GM23338 (cell line): Measurements from ENCODE around the gene ZNF638. TPM values are rescaled to one million over a fixed set of nuclear protein-coding genes. Genes with fewer than 3 reads are reported as not detected.

Experiments used
- ATAC-seq: fragments of 200-7000 bp; cut with Tn5 transposase; 3 replicates; pipeline ENCODE4 v1.9.1; 2020
- DNase-seq: peaks from one replicate; pipeline ENCODE4 v3.0.0-alpha.2; 2015; ENCODE audit warnings: low spot score
- H2AFZ ChIP-seq: fragments of 200-600 bp; sonication (generic); 2 replicates; pipeline ENCODE4 v1.8.0; 2016; ENCODE audit warnings: antibody characterized with exemption, mild to moderate bottlenecking, moderate library complexity
- H3F3A ChIP-seq: fragments of 200-600 bp; sonication (generic); replicated peaks from 2 replicates; pipeline ENCODE4 v1.8.0; 2017; ENCODE audit warnings: antibody characterized with exemption, mixed run types, low read depth
- H3K27ac ChIP-seq: fragments of 200-600 bp; sonication (generic); 2 replicates; pipeline ENCODE4 v1.6.1; 2016; ENCODE audit warnings: low read depth
- H3K27me3 ChIP-seq: fragments of 200-600 bp; sonication (generic); 2 replicates; pipeline ENCODE4 v1.8.0; 2016; ENCODE audit warnings: mild to moderate bottlenecking, mixed run types, moderate library complexity; ENCODE audit not compliant: insufficient read depth
- H3K36me3 ChIP-seq: fragments of 200-600 bp; sonication (generic); 2 replicates; pipeline ENCODE4 v1.8.0; 2016; ENCODE audit warnings: mild to moderate bottlenecking; ENCODE audit not compliant: insufficient read depth
- H3K4me1 ChIP-seq: fragments of 200-600 bp; sonication (generic); 2 replicates; pipeline ENCODE4 v1.8.0; 2016; ENCODE audit warnings: mild to moderate bottlenecking, moderate library complexity; ENCODE audit not compliant: insufficient read depth
- H3K4me2 ChIP-seq: fragments of 200-600 bp; sonication (generic); 2 replicates; pipeline ENCODE4 v1.7.1; 2017; ENCODE audit warnings: mixed run types
- H3K4me3 ChIP-seq: fragments of 200-600 bp; sonication (generic); 2 replicates; pipeline ENCODE4 v1.6.1; 2016; ENCODE audit warnings: mixed run types
- H3K79me2 ChIP-seq: fragments of 200-600 bp; sonication (generic); replicated peaks from 2 replicates; pipeline ENCODE4 v1.8.0; 2017; ENCODE audit warnings: mild to moderate bottlenecking; ENCODE audit not compliant: insufficient read depth
- H3K9me2 ChIP-seq: fragments of 200-600 bp; sonication (generic); 2 replicates; pipeline ENCODE4 v1.8.0; 2017; ENCODE audit not compliant: insufficient read depth
- H4K20me1 ChIP-seq: fragments of 200-600 bp; sonication (generic); replicated peaks from 2 replicates; pipeline ENCODE4 v1.8.0; 2017; ENCODE audit warnings: mild to moderate bottlenecking; ENCODE audit not compliant: insufficient read depth
- H3K27ac Mint-ChIP-seq: 2 replicates; pipeline ENCODE4 v1.8.0; 2020; ENCODE audit warnings: inconsistent platforms, mild to moderate bottlenecking, moderate library complexity, mixed read lengths
- H3K27me3 Mint-ChIP-seq: 3 replicates; pipeline ENCODE4 v1.8.0; 2022; ENCODE audit warnings: low read depth, mild to moderate bottlenecking, moderate library complexity, mixed read lengths, inconsistent platforms; ENCODE audit not compliant: insufficient read depth, poor library complexity
- H3K36me3 Mint-ChIP-seq: 3 replicates; pipeline ENCODE4 v1.8.0; 2021; ENCODE audit warnings: low read depth, mild to moderate bottlenecking, inconsistent platforms, moderate library complexity, mixed read lengths
- H3K4me1 Mint-ChIP-seq: 3 replicates; pipeline ENCODE4 v1.8.0; 2020; ENCODE audit warnings: mild to moderate bottlenecking, inconsistent platforms, mixed read lengths
- H3K4me3 Mint-ChIP-seq: 3 replicates; pipeline ENCODE4 v1.8.0; 2021; ENCODE audit warnings: moderate library complexity, mild to moderate bottlenecking, inconsistent platforms, mixed read lengths
- H3K9me3 Mint-ChIP-seq: 3 replicates; pipeline ENCODE4 v1.8.0; 2020; ENCODE audit warnings: moderate library complexity, mild to moderate bottlenecking, inconsistent platforms, mixed read lengths
- CREB1 ChIP-seq: fragments of 250-450 bp; sonication (Bioruptor Pico); IDR thresholded peaks from 2 replicates; pipeline ENCODE4 v1.5.0; 2020; ENCODE audit warnings: low read depth, mild to moderate bottlenecking, moderate library complexity
- CTCF ChIP-seq, 2 experiments: fragments of 200-600 bp in 1 of 2; sonication (generic) in 1 of 2; conservative IDR thresholded peaks; 2 replicates each; pipeline versions ENCODE4 v1.5.1 to v1.6.1; 2016 to 2017; ENCODE audit warnings: antibody characterized with exemption in 2 of 2, low read depth in 2 of 2, mild to moderate bottlenecking in 2 of 2, moderate library complexity in 1 of 2
- EZH2 ChIP-seq: fragments of 200-600 bp; sonication (generic); IDR thresholded peaks from one replicate; pipeline ENCODE4 v1.8.0; 2017; ENCODE audit warnings: antibody characterized with exemption, mild to moderate bottlenecking, low read depth; ENCODE audit not compliant: unreplicated experiment
- EZH2phosphoT487 ChIP-seq: fragments of 200-600 bp; sonication (generic); IDR thresholded peaks from one replicate; pipeline ENCODE4 v1.8.1; 2018; ENCODE audit warnings: antibody characterized with exemption; ENCODE audit not compliant: unreplicated experiment
- JUNB ChIP-seq: IDR thresholded peaks from one replicate; pipeline ENCODE4 v1.6.1; 2016; ENCODE audit warnings: antibody characterized with exemption; ENCODE audit not compliant: unreplicated experiment
- NANOG ChIP-seq: IDR thresholded peaks from 2 replicates; pipeline ENCODE4 v1.6.1; 2016; ENCODE audit warnings: antibody characterized with exemption, borderline replicate concordance
- POLR2AphosphoS5 ChIP-seq: IDR thresholded peaks from 2 replicates; pipeline ENCODE4 v1.6.1; 2016; ENCODE audit warnings: antibody characterized with exemption, low read depth
- REST ChIP-seq: IDR thresholded peaks from one replicate; pipeline ENCODE4 v1.6.1; 2018; ENCODE audit warnings: antibody characterized with exemption; ENCODE audit not compliant: unreplicated experiment
- ZNF331 ChIP-seq: fragments of 250-450 bp; sonication (Bioruptor Pico); IDR thresholded peaks from 2 replicates; pipeline ENCODE4 v1.5.0; 2020; ENCODE audit warnings: low read depth, mild to moderate bottlenecking, moderate library complexity
- ZNF462 ChIP-seq: fragments of 250-450 bp; sonication (Bioruptor Pico); IDR thresholded peaks from 2 replicates; pipeline ENCODE4 v1.5.0; 2020; ENCODE audit warnings: mild to moderate bottlenecking, moderate library complexity
- polyA plus RNA-seq: library from polyadenylated mRNA; unstranded; fragments of >200 nt; fragmentation: Nextera tagmentation; extraction: Ambion mirVana; gene quantifications from 2 replicates; pipeline ENCODE4 v1.2.1, GENCODE V29; 2016
- total RNA-seq: library from RNA; depleted of rRNA; stranded (reverse); fragments of >200 nt; shearing (Covaris generic); gene quantifications from 2 replicates; pipeline ENCODE4 v1.2.3, GENCODE V29; 2014

The ZNF638 gene
- total and polyA plus RNA-seq, 2 experiments from 2014 or later = 185 to 190 TPM

GRCh38 chr2:71285706-71286105, 45.9 kb upstream of the ZNF638 start (continued):
- no peak for TF ChIP-seq CREB1 (CRISPR knock-in tag)
- no peak for TF ChIP-seq EZH2
- TF ChIP-seq ZNF331 (CRISPR knock-in tag) = no peak
- TF ChIP-seq POLR2AphosphoS5 = no peak
- no peak for TF ChIP-seq CTCF (conservative IDR thresholded peaks at IDR 0.05; ENCODE audit: low read depth in 2 of 2)
- no peak for TF ChIP-seq NANOG
- TF ChIP-seq REST = no peak

- no peaks in the 10 kb centered on the region for H3F3A ChIP-seq
- H3K27ac ChIP-seq = no peak overlapping the region
- Mint-ChIP-seq H3K4me3 (no peak overlapping the region), H3K27ac (no peak overlapping the region), H3K9me3 (no peaks in the 10 kb centered on the region), H3K4me1 (no peaks in the 10 kb centered on the region), H3K36me3 (no peaks in the 10 kb centered on the region), H3K27me3 (peaks cover 4% of the 10 kb centered on the region)
- H3K4me1 ChIP-seq = no peaks in the 10 kb centered on the region
- H2AFZ ChIP-seq = no peak overlapping the region
- no peak overlapping the region for H3K4me3 ChIP-seq
- H4K20me1 ChIP-seq = no peaks in the 10 kb centered on the region; the same call in 1 of the 2 replicates
- H3K36me3 ChIP-seq = no peaks in the 10 kb centered on the region
- H3K4me2 ChIP-seq = no peak overlapping the region
- no peak for TF ChIP-seq ZNF462 (CRISPR knock-in tag)
- no peak for TF ChIP-seq EZH2
- TF ChIP-seq JUNB = no peak
- no peak for TF ChIP-seq NANOG
- no peak for TF ChIP-seq EZH2phosphoT487
- peaks cover 56% of the 10 kb centered on the region for H3K79me2 ChIP-seq
- ATAC-seq (peak; percentile 45; the same call in 2 of the 3 replicates), DNase-seq (no peak)
- H3K27me3 ChIP-seq = no peaks in the 10 kb centered on the region
- no peaks in the 10 kb centered on the region for H3K9me2 ChIP-seq
Observed at GRCh38 chr2:71291398-71291797, 40.2 kb upstream of the ZNF638 start.
